Fibroblast of lung (primary cell): ENCODE results near the gene FBXO38.

Experiments
- EZH2 ChIP-seq: IDR thresholded peaks from 2 replicates; pipeline ENCODE4 v1.5.1; 2012; ENCODE audit warnings: low read length, control low read depth, mild to moderate bottlenecking; ENCODE audit errors: missing control alignments
- TF ChIP-seq, protein P1 (sequence below), 2 donors: IDR thresholded peaks in 1 of 2; conservative IDR thresholded peaks in 1 of 2; 1 replicate in 1 of 2; 2 replicates in 1 of 2; pipeline ENCODE4 v1.5.1; 2011 to 2012; ENCODE audit warnings: low read length in 2 of 2, control low read depth in 1 of 2, inconsistent platforms in 1 of 2, low read depth in 1 of 2, mild to moderate bottlenecking in 1 of 2

DNA sequence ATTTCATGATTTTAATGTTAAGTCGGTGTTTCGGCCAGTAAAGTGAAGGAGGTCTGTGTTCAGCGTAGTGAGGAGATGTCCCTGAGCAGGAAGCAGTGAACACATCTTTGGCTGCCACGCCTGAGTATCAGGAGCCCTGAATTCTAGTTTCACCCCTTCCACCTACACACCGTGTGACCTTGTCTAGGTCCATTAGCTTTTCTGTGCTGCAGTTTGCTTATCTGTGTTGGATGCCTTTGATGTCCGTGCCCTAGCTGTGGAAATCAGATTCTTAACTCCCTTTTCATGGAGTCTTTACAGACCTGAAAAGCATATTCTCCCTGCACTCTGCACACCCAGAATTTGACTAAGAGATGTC lies 601 bp downstream of the FBXO38 start:
- TF ChIP-seq, protein P1, sequence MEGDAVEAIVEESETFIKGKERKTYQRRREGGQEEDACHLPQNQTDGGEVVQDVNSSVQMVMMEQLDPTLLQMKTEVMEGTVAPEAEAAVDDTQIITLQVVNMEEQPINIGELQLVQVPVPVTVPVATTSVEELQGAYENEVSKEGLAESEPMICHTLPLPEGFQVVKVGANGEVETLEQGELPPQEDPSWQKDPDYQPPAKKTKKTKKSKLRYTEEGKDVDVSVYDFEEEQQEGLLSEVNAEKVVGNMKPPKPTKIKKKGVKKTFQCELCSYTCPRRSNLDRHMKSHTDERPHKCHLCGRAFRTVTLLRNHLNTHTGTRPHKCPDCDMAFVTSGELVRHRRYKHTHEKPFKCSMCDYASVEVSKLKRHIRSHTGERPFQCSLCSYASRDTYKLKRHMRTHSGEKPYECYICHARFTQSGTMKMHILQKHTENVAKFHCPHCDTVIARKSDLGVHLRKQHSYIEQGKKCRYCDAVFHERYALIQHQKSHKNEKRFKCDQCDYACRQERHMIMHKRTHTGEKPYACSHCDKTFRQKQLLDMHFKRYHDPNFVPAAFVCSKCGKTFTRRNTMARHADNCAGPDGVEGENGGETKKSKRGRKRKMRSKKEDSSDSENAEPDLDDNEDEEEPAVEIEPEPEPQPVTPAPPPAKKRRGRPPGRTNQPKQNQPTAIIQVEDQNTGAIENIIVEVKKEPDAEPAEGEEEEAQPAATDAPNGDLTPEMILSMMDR (conservative IDR thresholded peaks at IDR 0.05 in 1 of 2, IDR thresholded peaks at IDR 0.05 in 1 of 2; ENCODE audit: low read depth in 1 of 2, low read length in 2 of 2): no peak
- no peak for TF ChIP-seq EZH2
